Measurements from ENCODE around the gene CINP.
A peak's percentile ranks its signal among the peaks of the same experiment; 100 is the strongest.
"Not testable (repeated sequence)": the region's sequence is repeated elsewhere in the genome, so short reads cannot be mapped to it uniquely, and the experiment has no call there.

Gene CINP

DNA sequence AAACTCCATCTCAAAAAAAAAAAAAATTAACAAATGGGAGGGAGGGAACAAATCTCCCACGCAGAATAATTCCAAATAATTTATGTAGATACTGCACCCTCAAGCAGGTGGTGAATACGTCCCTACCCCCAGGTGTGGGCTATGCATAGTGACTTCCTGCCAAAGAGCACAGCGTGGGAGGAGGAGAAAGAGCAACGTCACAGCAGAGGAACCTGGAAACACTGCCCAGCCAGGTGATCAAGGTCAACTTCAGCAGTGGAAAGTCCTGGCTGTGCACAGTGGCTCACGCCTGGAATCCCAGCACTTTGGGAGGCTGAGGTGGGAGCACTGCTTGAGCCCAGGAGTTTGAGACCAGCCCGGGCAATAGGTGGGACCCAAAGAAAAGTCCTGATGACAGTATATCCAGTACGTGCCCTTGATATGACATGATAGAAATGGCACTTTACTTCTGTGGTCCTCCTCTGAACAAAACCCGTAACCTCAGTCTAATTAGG is 9.5 kb downstream of the CINP start:
- no peak for DNase-seq (ENCODE audit: low spot score)

DNA sequence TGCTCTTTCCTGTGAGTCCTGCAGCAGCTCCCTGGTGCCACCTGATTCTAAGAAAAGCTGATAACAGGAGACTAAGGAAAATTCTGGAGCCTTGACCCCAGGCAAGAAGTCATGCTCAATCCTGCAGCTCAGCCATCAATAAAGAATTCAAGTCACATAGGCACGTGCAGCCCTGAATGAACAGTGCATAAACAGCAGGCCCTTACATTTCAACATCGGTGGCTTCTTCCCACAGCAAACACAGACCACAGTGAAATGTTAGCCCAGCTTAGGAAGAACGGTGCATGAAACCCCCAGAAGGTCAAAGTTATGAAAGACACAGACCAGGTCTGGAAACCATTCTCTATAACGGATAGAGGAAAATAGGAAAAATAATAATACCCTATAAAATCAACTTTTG is 10.5 kb downstream of the CINP start:
- DNase-seq (ENCODE audit: low spot score) = no peak

DNA sequence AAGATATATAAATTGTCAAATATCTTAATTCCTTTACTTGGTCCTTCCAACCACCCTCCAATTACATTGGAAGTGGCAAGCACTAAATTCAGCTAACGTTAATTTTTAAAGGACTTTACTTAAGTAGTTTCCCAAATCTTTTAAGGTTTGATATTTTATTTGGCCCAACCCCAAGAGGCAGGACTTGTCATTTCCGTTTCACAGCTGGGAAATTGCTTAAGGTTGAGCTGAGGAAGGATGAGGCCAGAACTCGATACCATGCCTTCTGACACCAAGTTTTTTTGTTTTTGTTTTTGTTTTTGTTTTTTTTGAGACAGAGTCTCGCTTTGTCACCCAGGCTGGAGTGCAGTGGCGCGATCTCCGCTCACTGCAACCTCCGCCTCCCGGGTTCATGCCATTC is 11.1 kb downstream of the CINP start:
- not testable (repeated sequence) for DNase-seq (ENCODE audit: low spot score)

DNA sequence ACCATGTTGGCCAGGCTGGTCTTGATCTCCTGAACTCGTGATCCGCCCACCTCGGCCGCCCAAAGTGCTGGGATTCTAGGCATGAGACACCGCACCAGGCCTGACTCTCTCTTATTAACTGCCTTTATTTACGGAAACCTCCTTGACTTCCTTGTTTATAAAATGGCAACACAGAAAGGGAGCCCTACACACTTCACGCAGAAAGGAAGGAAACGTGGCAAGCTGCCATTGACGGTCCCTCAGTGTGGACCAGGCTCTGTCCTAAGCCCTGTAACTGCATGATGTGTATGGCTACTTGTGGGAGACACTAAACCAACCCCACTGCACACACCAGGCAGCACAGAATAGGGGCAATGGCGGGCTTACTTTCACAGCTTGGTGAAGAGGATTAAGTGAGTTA is 11.7 kb downstream of the CINP start:
- DNase-seq (ENCODE audit: low spot score) = no peak

DNA sequence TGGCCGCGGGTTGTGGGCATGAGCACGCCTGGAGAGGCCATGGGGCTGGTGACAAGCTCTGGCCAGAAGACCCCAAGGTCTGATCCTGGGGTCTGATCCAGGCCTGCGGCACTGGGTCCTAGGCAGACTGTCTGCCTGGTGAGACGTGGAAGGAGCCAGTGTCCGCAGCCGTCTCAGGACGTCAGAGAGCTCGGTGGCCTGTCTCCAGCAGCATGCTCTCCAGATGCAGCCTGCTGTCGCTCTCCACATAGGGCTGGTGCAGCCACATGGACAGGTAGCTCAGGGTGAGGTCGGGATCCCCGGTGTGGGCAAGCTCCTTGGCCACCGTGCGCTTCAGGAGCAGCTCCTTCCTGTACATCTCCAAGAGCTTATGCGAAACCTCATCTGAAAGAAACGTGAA is 14.3 kb downstream of the CINP start:
- DNase-seq (ENCODE audit: low spot score) = no peak

DNA sequence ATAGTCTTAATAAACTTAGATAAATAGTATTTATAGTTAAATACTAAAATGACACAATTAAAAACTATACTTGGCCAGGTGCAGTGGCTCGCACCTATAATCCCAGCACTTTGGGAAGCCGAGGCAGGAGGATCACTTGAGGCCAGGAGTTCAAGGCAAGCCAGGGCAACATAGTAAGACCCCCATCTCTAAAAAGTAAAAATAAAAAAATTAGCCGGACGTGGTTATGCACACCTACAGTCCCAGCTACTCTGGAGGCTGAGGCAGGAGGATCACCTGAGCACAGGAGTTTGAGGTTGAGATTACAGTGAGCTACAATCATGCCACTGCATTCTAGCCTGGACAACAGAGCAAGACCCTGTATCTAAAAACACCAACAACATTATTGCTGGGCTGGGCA is 16.0 kb downstream of the CINP start:
- no peak for DNase-seq (ENCODE audit: low spot score)

DNA sequence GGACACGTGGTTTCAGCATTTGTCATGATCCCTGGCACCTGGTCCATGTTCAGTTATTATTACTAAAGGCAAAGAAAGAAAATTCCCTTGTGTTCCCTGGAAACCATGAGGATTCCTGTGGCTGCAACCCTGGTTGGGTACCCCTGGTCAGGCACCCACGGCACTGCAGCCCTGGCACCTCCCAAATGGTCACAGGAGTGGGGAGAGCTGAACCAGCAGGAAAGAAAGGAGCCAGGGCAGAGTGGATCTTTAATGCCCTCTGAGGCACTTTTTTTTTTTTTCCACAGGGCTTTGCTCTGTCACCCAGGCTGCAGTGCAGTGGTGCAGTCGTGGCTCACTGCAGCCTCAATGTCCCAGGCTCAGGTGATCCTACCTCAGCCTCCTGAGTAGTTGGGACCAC is 17.5 kb downstream of the CINP start:
- no peak for DNase-seq (ENCODE audit: low spot score)

DNA sequence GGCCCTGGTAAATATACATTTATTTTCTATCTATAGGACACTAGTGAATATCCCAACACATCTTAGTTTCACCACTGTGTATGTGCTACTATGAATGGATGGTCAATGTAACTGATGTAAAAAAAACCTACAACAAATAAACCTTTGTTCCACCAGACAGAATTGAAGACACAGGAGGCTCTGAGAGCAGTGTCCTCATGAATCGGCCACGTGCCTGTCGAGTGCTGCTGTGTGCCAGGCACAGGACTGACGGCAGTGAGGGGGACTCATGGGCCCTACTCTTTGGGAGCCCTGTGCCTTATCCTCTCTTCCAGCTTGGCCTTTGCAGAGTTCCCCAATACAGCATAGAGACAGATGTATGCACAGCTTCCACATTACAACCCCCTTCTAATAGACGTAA is 18.2 kb downstream of the CINP start:
- no peak for DNase-seq (ENCODE audit: low spot score)

DNA sequence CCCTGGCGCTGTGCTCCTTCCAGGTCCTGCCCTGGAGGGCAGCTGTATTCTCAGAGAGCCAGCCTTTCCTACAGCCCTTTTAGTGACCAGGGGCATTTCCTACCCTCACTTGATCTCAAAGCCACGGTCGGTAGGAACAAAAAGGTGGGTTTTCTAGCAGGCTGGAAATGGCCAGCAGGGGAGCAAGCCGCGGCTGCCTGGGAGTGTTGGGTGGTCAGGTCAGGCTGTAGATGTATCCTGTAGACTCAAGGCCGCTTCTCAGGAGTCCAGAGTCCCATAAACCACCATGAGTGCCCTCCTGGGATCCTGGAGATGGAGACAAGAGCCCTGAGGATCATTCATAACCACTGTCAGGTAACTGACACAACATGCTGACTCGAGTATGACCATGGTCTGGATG is 18.6 kb downstream of the CINP start:
- no peak for DNase-seq (ENCODE audit: low spot score)

DNA sequence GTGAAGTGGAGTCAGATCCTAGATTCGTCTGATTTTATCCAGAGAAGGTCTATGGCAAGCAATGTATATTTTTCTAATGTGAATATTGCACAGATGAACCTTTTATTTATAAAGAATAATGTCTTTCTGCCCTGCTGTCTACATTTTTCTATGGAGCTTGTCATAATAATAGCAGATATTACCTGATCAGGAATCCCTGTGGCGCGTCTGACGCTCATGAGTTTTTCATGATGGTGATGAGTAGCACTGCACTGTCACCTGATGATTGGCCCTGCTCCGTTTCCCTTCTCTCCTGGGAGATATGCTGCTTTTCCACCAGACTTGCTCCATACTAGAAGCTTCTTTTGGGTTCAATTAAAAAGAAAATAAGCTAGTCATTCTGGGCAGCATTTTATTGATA is 20.5 kb downstream of the CINP start:
- no peak for DNase-seq (ENCODE audit: low spot score)

DNA sequence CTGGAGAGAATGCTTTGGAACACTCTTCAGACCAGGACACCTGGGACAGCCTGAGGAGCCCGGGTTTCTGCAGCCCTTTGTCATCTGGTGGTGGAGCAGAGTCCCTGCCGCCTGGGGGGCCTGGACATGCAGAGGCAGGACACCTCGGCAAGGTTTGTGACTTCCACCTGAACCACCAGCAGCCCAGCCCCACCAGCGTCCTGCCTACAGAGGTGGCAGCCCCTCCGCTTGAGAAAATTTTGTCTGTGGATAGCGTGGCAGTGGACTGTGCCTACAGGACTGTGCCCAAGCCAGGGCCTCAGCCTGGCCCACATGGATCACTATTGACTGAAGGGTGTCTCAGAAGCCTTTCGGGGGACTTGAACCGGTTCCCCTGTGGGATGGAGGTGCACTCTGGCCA is 21.1 kb downstream of the CINP start:
- no peak for DNase-seq (ENCODE audit: low spot score)

DNA sequence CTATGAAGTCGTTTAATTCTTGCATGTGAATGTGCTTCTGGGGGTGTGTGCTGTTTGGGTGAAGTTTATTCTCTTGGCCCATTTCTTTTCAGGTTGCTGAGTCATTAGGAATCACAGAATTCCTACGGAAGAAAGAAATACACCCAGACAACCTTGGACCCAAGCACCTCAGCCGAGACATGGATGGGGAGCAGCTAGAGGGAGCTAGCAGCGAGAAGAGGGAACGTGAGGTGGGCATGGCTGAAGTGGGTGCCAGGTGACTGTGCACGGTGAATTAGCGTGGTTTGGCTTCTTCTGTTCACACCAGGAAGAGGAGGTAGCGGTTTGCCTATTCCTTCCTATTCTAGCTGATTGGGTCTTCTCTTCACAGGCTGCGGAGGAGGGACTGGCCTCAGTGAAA is 24.0 kb downstream of the CINP start:
- no peak for DNase-seq (ENCODE audit: low spot score)

DNA sequence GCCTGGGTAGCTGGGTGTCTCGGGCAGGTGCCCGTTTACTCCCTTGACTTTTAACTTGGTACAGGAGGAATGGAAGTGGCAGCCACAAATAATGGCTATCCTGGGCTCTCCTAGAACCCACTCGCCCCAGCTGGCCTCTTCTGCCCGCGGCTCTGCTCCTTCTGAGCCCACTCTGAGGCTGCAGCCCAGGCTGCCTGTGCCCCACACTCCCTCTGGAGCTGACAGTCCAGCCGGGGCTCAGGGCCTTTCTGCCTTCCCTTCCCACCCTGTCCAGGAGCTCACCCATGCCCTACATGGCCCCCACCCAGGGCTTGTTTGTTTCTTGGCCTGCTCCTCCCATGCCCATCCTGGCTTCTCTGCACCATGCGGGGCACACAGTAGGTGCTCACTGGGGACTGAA is 27.5 kb downstream of the CINP start:
- DNase-seq (ENCODE audit: low spot score) = no peak

DNA sequence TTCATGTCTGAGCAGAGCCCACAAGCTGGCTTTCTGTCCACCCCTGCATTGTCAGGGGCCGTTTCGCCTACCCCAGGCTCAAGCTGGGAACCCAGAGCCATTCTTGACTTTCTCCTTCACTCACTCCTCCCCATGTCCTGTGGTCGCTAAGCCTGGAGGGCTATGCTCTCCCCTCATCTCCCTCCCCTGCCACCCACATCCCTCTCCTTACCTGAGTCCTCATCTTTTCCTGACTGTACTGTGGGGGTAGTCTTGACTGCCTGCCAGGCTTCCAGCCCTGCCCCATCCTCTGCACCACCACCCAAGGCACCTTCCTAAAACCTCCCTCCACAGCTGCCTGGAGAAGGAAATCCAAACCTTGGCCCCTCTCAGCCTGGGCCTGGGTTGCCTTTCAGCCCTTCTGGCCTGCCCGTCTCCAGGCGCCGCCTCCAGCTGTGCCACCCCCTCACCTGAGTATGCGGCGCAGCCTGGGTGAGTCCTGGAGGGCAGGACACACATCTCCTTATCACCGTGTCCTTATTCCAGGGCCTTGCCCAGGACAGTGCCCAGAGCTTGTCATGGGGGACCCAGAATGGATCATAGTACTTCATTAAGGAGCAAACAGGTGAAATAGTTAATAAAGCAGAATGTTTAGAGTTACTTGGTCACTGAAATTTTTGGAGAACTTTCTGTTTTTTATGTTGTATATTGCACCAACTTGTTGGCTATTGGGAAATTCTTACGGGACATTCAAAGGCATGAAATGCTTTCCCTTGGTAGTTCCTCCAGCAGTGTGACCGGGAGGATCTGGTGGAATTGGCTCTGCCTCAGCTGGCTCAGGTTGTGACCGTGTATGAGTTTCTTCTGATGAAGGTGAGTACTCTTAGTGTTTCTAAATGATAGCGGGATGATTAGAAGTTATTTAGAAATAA is 28.6 kb downstream of the CINP start:
- DNase-seq (ENCODE audit: low spot score) = no peak

DNA sequence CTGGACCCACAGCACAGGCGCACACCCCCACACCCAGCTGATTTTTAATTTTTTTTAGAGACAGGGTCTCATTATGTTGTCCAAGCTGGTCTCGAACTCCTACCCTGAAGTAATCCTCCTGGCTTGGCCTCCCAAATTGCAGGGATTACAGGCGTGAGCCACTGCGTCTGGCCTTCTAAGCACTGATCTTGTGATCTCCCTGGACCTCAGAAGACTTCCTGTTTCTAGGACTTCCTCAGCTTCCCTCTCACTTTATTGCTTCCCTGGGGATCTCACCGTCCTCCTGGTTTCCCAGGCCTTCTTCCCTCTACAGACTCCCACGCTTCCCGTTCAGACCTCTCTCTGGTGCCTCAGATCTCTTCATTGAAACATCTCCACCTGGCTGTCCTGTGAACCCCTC is 29.3 kb downstream of the CINP start:
- no peak for DNase-seq (ENCODE audit: low spot score)

DNA sequence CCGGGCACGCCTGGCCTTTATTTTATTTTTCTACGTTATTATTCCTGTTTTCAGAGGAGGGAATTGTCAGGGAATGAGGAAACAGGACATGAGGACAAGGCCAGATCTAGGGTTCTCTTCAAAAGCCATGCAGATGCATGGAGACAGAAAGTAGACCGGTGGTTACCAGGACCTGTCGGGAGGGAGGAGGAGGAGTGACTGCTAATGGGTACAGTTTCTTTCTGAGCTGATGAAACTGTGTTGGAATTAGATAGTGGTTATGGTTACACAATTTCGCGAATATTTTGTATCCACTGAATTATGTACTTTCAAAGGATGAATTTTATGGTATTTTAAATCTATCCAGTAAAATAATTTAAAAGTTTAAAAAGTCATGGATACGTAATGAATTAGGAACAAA is 31.9 kb downstream of the CINP start:
- DNase-seq (ENCODE audit: low spot score) = no peak

DNA sequence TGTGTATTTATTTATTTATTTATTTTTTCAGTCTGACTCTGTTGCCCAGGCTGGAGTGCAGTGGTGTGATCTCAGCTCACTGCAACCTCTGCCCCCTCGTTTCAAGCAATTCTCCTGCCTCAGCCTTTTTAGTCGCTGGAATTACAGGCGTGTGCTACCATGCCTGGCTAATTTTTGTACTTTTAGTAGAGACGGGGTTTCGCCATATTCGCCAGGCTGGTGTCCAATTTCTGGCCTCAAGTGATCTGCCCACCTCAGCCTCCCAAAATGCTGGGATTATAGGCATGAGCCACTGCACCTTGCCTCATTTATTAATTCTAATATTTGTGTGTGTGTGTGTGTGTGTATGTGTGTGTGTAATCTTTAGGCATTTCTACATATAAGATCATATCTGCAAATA is 33.3 kb downstream of the CINP start:
- not testable (repeated sequence) for DNase-seq (ENCODE audit: low spot score)

DNA sequence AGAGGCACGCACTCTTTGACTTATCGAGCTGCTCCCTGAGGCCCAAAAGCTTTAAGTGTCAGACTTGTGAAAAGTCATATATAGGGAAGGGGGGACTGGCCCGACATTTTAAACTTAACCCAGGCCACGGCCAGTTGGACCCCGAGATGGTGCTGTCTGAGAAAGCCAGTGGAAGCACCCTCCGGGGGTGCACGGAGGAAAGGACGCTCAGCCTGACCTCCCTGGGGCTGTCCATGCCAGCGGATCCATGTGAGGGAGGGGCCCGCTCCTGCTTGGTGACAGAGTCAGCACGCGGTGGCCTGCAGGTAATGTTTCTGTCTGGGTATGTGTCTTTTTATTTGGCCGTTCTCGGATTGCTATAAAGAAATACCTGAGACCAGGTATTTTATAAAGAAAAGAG is 36.1 kb downstream of the CINP start:
- DNase-seq (ENCODE audit: low spot score) = no peak

DNA sequence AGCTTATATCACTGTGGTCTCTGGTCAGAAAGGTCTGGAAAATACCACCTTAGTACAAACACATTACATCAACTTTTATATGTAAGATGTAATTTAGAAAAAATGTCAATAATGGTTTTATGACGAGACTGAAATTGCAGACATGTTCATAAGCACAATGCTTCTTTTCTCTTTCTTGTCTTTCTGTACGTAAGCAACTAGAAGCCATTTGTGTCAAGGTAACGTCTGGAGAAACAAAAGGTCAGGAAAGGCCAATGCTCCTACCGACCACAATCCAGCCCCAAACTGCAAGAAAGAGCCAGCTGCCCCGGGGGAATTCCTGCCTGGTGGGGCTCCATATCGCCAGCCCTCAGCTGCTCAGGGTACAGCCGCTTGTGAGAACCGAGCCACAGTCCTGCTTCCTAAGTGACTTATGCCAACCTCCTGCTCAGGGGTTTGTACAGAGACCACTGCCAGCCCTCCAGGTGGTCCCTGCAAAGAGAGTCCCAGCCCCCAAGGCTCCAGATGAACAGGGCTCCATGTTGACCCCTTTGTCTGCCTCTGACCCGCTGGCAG is 36.8 kb downstream of the CINP start:
- DNase-seq (ENCODE audit: low spot score) = no peak

DNA sequence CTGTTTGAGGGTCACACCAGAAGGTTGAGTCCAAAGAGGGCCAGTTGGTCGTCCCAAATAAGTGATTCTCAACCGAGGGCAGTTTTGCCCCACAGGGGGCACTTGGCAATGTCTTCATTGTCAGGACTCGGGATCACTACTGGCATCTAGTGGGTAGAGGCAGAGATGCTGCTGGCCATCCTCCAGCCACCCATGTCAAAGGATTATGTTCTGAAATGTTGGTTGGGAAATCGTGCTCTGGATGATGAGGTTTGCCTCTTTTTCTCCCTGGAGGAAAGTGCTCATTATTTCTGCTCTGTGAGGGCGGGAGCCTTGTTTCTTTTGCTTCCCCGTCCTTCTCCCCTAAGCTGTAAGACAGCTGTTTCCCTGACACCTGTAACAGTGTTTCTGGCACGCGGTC is 39.6 kb downstream of the CINP start:
- DNase-seq (ENCODE audit: low spot score) = peak; percentile 73

DNA sequence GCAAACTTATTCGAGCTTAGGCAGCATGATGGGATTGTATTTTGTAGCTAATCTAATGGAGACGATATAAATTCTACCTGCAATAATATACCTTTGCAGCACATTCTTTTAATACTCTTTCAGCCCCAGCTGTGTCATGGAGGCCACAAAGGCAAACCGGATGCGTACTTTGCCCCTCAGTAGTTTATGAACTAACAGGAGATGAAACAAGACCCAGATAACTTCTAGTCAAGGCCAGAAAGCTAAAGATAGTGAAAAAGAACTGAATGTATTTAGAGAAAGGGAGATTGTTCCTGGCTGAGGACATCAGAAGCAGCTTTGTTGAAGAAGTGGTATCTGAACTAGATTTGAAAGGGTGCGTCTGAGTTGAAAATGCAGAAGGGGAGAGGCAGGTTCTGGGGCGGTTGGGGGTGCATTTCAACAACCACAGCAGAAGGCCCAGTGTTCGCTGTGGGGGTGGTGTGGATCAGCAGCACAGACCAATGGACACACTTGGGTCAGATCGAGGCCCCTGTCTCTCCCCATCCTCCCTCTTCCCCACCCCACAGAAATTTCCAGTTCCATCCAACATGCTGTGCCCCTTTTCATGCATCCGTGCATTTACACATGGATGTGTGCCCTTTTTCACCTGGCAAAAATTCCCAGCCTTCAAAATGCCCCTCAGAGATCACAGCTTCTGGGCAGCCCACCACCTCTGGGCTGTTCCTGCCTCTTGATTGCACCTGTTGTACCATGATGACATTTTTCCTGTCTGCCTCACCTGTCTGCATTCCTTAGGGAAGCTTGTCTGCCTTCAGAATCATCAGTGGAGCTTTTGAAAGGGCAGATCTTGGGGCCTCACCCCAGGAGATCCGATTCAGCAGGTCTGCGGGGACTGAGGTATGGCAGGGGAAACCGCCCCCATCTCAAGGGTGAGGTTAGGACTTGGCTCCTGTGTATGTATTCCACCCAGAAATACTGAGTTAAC is 41.0 kb downstream of the CINP start:
- no peak for DNase-seq (ENCODE audit: low spot score)

DNA sequence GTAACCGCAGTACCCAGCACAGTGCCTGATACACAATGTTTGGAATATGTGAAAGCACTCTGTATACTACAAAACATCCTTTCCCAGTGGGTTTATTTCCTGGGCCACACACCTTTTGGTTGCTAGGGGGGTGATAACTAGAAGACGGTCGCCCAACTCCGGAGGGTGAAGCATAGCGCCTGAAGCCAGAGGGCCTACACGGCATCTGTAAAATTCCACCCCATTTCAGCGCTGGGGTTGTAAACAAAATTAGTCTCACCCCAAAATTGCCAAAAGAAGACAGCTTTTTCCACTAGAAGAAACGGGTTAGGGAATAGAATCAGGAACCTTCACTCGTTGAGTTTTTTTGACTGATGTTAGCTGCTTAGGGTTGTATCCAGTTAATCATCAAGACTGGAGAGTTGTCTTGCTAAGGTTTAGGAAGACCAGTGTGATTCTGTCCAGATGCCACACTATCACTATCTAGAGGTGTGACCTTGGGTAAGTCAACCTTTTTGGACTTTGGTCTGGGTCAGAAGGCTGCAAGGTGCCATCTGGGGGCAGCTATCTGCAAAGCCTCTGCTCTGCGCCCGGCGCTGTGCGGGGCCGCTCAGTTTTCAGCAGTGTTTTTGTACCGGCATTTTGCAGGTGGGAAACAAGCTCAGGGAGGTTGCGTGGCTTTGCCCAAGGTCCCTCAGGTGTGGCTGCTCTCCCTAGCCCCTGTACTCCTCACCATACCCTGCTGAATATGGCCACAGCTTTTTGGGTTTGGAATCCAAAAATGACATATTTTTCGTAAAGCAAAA is 41.8 kb downstream of the CINP start:
- DNase-seq (ENCODE audit: low spot score) = no peak

Data from AG20443 (cell line).